ENCODE measurements around the gene MAPK6.

- TF ChIP-seq POLR2A (IDR thresholded peaks at IDR 0.05; ENCODE audit: low read depth, low read length), result no peak
- TF ChIP-seq CTCF (conservative IDR thresholded peaks at IDR 0.05; ENCODE audit: low read depth, low read length), result no peak
- no peak for TF ChIP-seq RAD21 (IDR thresholded peaks at IDR 0.05; ENCODE audit: low read length)
- TF ChIP-seq USF2 (IDR thresholded peaks at IDR 0.05; ENCODE audit: low read depth, low read length), result no peak
- no peak for TF ChIP-seq FOS (IDR thresholded peaks at IDR 0.05; ENCODE audit: low read depth, low read length)
These were observed 6.8 kb upstream of the MAPK6 start for GRCh38 chr15:52012210-52012609.

Data from IMR-90 (cell line).